Measurements from ENCODE around the gene NUP188.
"Not testable (repeated sequence)": the region's sequence is repeated elsewhere in the genome, so short reads cannot be mapped to it uniquely, and the experiment has no call there.

Gene NUP188

GRCh38 chr9:128961403-128961802, 13.9 kb downstream of the NUP188 start:
- H3K4me3 ChIP-seq (ENCODE audit: low read length); H3K27me3 ChIP-seq (ENCODE audit: insufficient read depth, low read length); H3K9me3 ChIP-seq (ENCODE audit: insufficient read depth, low read depth, low read length); H3K9ac ChIP-seq (ENCODE audit: low read depth, low read length); H3K27ac ChIP-seq (ENCODE audit: low read depth, low read length); H3K4me1 ChIP-seq (ENCODE audit: insufficient read depth, low read length): not testable (repeated sequence)
- peaks cover 88% of the 10 kb centered on the region for H3K36me3 ChIP-seq (ENCODE audit: insufficient read depth, low read length)
- 98% methylated on average over 8 of the region's 9 CpGs for WGBS

GRCh38 chr9:128969491-128969890, 22.0 kb downstream of the NUP188 start:
- WGBS = 94% methylated on average over 5 of the region's 5 CpGs
- H3K9ac ChIP-seq (ENCODE audit: low read depth, low read length) = no peak overlapping the region
- H3K4me1 ChIP-seq (ENCODE audit: insufficient read depth, low read length) = no peaks in the 10 kb centered on the region
- H3K27me3 ChIP-seq (ENCODE audit: insufficient read depth, low read length) = no peaks in the 10 kb centered on the region
- H3K9me3 ChIP-seq (ENCODE audit: insufficient read depth, low read depth, low read length) = no peaks in the 10 kb centered on the region
- no peak overlapping the region for H3K27ac ChIP-seq (ENCODE audit: low read depth, low read length)
- H3K4me3 ChIP-seq (ENCODE audit: low read length) = no peak overlapping the region
- H3K36me3 ChIP-seq (ENCODE audit: insufficient read depth, low read length) = peaks cover 88% of the 10 kb centered on the region

GRCh38 chr9:128972956-128973355, 25.5 kb downstream of the NUP188 start:
- no peak overlapping the region for H3K4me3 ChIP-seq (ENCODE audit: low read length)
- H3K9ac ChIP-seq (ENCODE audit: low read depth, low read length) = no peak overlapping the region
- H3K36me3 ChIP-seq (ENCODE audit: insufficient read depth, low read length) = peaks cover 96% of the 10 kb centered on the region
- H3K27ac ChIP-seq (ENCODE audit: low read depth, low read length) = no peak overlapping the region
- H3K9me3 ChIP-seq (ENCODE audit: insufficient read depth, low read depth, low read length) = no peaks in the 10 kb centered on the region
- H3K27me3 ChIP-seq (ENCODE audit: insufficient read depth, low read length) = no peaks in the 10 kb centered on the region
- WGBS = 95% methylated on average over 4 of the region's 4 CpGs
- H3K4me1 ChIP-seq (ENCODE audit: insufficient read depth, low read length) = no peaks in the 10 kb centered on the region

- H3K27ac ChIP-seq (ENCODE audit: low read depth, low read length) = no peak overlapping the region
- no peak overlapping the region for H3K9ac ChIP-seq (ENCODE audit: low read depth, low read length)
- H3K4me3 ChIP-seq (ENCODE audit: low read length) = no peak overlapping the region
- no peaks in the 10 kb centered on the region for H3K4me1 ChIP-seq (ENCODE audit: insufficient read depth, low read length)
- no peaks in the 10 kb centered on the region for H3K9me3 ChIP-seq (ENCODE audit: insufficient read depth, low read depth, low read length)
- no peaks in the 10 kb centered on the region for H3K27me3 ChIP-seq (ENCODE audit: insufficient read depth, low read length)
- peaks cover 93% of the 10 kb centered on the region for H3K36me3 ChIP-seq (ENCODE audit: insufficient read depth, low read length)
- WGBS = 100% methylated on average over 3 of the region's 3 CpGs
Observed at GRCh38 chr9:128979111-128979510, 31.6 kb downstream of the NUP188 start.

- Histone ChIP-seq H3K4me3 (ENCODE audit: low read length) (no peak overlapping the region), H3K27me3 (ENCODE audit: insufficient read depth, low read length) (no peaks in the 10 kb centered on the region), H3K9me3 (ENCODE audit: insufficient read depth, low read depth, low read length) (no peaks in the 10 kb centered on the region), H3K27ac (ENCODE audit: low read depth, low read length) (no peak overlapping the region), H3K4me1 (ENCODE audit: insufficient read depth, low read length) (no peaks in the 10 kb centered on the region), H3K9ac (ENCODE audit: low read depth, low read length) (no peak overlapping the region), H3K36me3 (ENCODE audit: insufficient read depth, low read length) (peaks cover 95% of the 10 kb centered on the region)
- WGBS = over 99% methylated on average over 7 of the region's 8 CpGs
Observed at GRCh38 chr9:128983536-128983935, 36.0 kb downstream of the NUP188 start.

- Histone ChIP-seq H3K4me3 (ENCODE audit: low read length) (no peak overlapping the region), H3K4me1 (ENCODE audit: insufficient read depth, low read length) (no peaks in the 10 kb centered on the region), H3K36me3 (ENCODE audit: insufficient read depth, low read length) (peaks cover 90% of the 10 kb centered on the region), H3K9me3 (ENCODE audit: insufficient read depth, low read depth, low read length) (no peaks in the 10 kb centered on the region), H3K27ac (ENCODE audit: low read depth, low read length) (no peak overlapping the region), H3K9ac (ENCODE audit: low read depth, low read length) (no peak overlapping the region), H3K27me3 (ENCODE audit: insufficient read depth, low read length) (no peaks in the 10 kb centered on the region)
- 92% methylated on average over 5 of the region's 5 CpGs for WGBS
Observed at GRCh38 chr9:128986671-128987070, 39.2 kb downstream of the NUP188 start.

- Histone ChIP-seq H3K9ac (ENCODE audit: low read depth, low read length) (no peak overlapping the region), H3K4me1 (ENCODE audit: insufficient read depth, low read length) (no peaks in the 10 kb centered on the region), H3K4me3 (ENCODE audit: low read length) (no peak overlapping the region), H3K9me3 (ENCODE audit: insufficient read depth, low read depth, low read length) (no peaks in the 10 kb centered on the region), H3K36me3 (ENCODE audit: insufficient read depth, low read length) (peaks cover 88% of the 10 kb centered on the region), H3K27ac (ENCODE audit: low read depth, low read length) (no peak overlapping the region), H3K27me3 (ENCODE audit: insufficient read depth, low read length) (no peaks in the 10 kb centered on the region)
- WGBS = 95% methylated on average over 5 of the region's 5 CpGs
Observed at GRCh38 chr9:128987805-128988204, 40.3 kb downstream of the NUP188 start.

- H3K9ac ChIP-seq (ENCODE audit: low read depth, low read length) = no peak overlapping the region
- no peak overlapping the region for H3K27ac ChIP-seq (ENCODE audit: low read depth, low read length)
- no peaks in the 10 kb centered on the region for H3K9me3 ChIP-seq (ENCODE audit: insufficient read depth, low read depth, low read length)
- no peaks in the 10 kb centered on the region for H3K27me3 ChIP-seq (ENCODE audit: insufficient read depth, low read length)
- H3K4me3 ChIP-seq (ENCODE audit: low read length) = no peak overlapping the region
- H3K36me3 ChIP-seq (ENCODE audit: insufficient read depth, low read length) = peaks cover 86% of the 10 kb centered on the region
- WGBS = 92% methylated on average over 7 of the region's 7 CpGs
- H3K4me1 ChIP-seq (ENCODE audit: insufficient read depth, low read length) = no peaks in the 10 kb centered on the region
Observed at GRCh38 chr9:128992995-128993394, 45.5 kb downstream of the NUP188 start.

GRCh38 chr9:128995791-128996190, 48.3 kb downstream of the NUP188 start:
- Histone ChIP-seq H3K4me1 (ENCODE audit: insufficient read depth, low read length) (no peaks in the 10 kb centered on the region), H3K9ac (ENCODE audit: low read depth, low read length) (no peak overlapping the region), H3K36me3 (ENCODE audit: insufficient read depth, low read length) (peaks cover 86% of the 10 kb centered on the region), H3K9me3 (ENCODE audit: insufficient read depth, low read depth, low read length) (no peaks in the 10 kb centered on the region), H3K4me3 (ENCODE audit: low read length) (no peak overlapping the region), H3K27ac (ENCODE audit: low read depth, low read length) (no peak overlapping the region), H3K27me3 (ENCODE audit: insufficient read depth, low read length) (no peaks in the 10 kb centered on the region)
- WGBS = 94% methylated on average over 5 of the region's 5 CpGs

- 97% methylated on average over 6 of the region's 6 CpGs for WGBS
- peaks cover 92% of the 10 kb centered on the region for H3K36me3 ChIP-seq (ENCODE audit: insufficient read depth, low read length)
- no peaks in the 10 kb centered on the region for H3K27me3 ChIP-seq (ENCODE audit: insufficient read depth, low read length)
- no peak overlapping the region for H3K9ac ChIP-seq (ENCODE audit: low read depth, low read length)
- H3K9me3 ChIP-seq (ENCODE audit: insufficient read depth, low read depth, low read length) = no peaks in the 10 kb centered on the region
- H3K4me1 ChIP-seq (ENCODE audit: insufficient read depth, low read length) = no peaks in the 10 kb centered on the region
- no peak overlapping the region for H3K27ac ChIP-seq (ENCODE audit: low read depth, low read length)
- H3K4me3 ChIP-seq (ENCODE audit: low read length) = no peak overlapping the region
Observed at GRCh38 chr9:128998462-128998861, 51.0 kb downstream of the NUP188 start.

- 96% methylated on average over 13 of the region's 13 CpGs for WGBS
- Histone ChIP-seq H3K9ac (ENCODE audit: low read depth, low read length) (no peak overlapping the region), H3K4me1 (ENCODE audit: insufficient read depth, low read length) (no peaks in the 10 kb centered on the region), H3K4me3 (ENCODE audit: low read length) (no peak overlapping the region), H3K9me3 (ENCODE audit: insufficient read depth, low read depth, low read length) (no peaks in the 10 kb centered on the region), H3K27ac (ENCODE audit: low read depth, low read length) (no peak overlapping the region), H3K27me3 (ENCODE audit: insufficient read depth, low read length) (no peaks in the 10 kb centered on the region), H3K36me3 (ENCODE audit: insufficient read depth, low read length) (peaks cover 86% of the 10 kb centered on the region)
Observed at GRCh38 chr9:128999581-129000206, 52.2 kb downstream of the NUP188 start.
